Left colon (tissue), 2 donors: ENCODE results near the gene XKR7. TPM values are rescaled to one million over a fixed set of nuclear protein-coding genes. Genes with fewer than 3 reads are reported as not detected.

Experiments
- total RNA-seq, 2 donors: library from RNA; stranded (reverse); fragmentation: NEBNext Ultra II Directional; extraction: Animal tissue kit (Norgen Biotek cat#: 25700); gene quantifications; one replicate each; pipeline ENCODE4 v1.2.1, GENCODE V29; 2021
- donor health status: DM: no; HTN: no; CAD: no.
- donor health status: DM: yes; HTN: yes; CAD: no.

Gene XKR7
- total RNA-seq, 2 donors from 2014 or later: 0.06 to 0.11 TPM

Other genes with a start within 250 kb of the XKR7 start
- gene BCL2L1, start 245.3 kb upstream of the XKR7 start, total RNA-seq: 10 to 100 TPM; 84.8 to 89.0 TPM
- gene TPX2, start 228.9 kb upstream of the XKR7 start, total RNA-seq: 10 to 100 TPM in 1 of 2 donors, 1 to 10 TPM in 1; 7.4 to 15.8 TPM
- under 1 TPM in 1 of 2 donors, not detected in 1; 0.08 TPM for gene MYLK2, start 148.8 kb upstream of the XKR7 start, total RNA-seq
- under 1 TPM; 0.45 to 0.52 TPM for gene FOXS1, start 122.5 kb upstream of the XKR7 start, total RNA-seq
- under 1 TPM; 0.27 to 0.78 TPM for gene DUSP15, start 97.6 kb upstream of the XKR7 start, total RNA-seq
- under 1 TPM in 1 of 2 donors, not detected in 1; 0.14 TPM for gene TTLL9, start 97.5 kb upstream of the XKR7 start, total RNA-seq
- 1 to 10 TPM; 7.3 to 8.0 TPM for gene PDRG1, start 16.1 kb upstream of the XKR7 start, total RNA-seq
- 1 to 10 TPM; 1.7 to 2.0 TPM for gene CCM2L, start 42.3 kb downstream of the XKR7 start, total RNA-seq
- gene HCK, start 84.1 kb downstream of the XKR7 start, total RNA-seq: 1 to 10 TPM; 5.5 to 9.7 TPM
- 10 to 100 TPM; 62.2 to 78.5 TPM for gene TM9SF4, start 141.6 kb downstream of the XKR7 start, total RNA-seq
- gene PLAGL2, start 239.6 kb downstream of the XKR7 start, total RNA-seq: 10 to 100 TPM; 13.4 to 28.0 TPM
- gene POFUT1, start 239.7 kb downstream of the XKR7 start, total RNA-seq: 10 to 100 TPM; 36.6 to 63.2 TPM